GM21528 (cell line): ENCODE data around the gene NACC2.

Experiments used
- ATAC-seq: cut with Tn5 transposase; IDR thresholded peaks from one replicate; pipeline ENCODE4 v1.9.1; 2021; ENCODE audit warnings: mild to moderate bottlenecking, moderate library complexity; ENCODE audit not compliant: unreplicated experiment, low FRiP score

NACC2 gene

GRCh38 chr9:136095070-136096058 lies at the start of gene NACC2:
Gene NACC2, minus strand, starts transcription at chr9:136095289. Its CDS starts 44,768 bp downstream, at chr9:136050521.
- ATAC-seq: no peak

GRCh38 chr9:136144450-136144849 lies 49.4 kb upstream of the NACC2 start:
- no peak for ATAC-seq

- no peak for ATAC-seq
Measured at GRCh38 chr9:136143215-136144001, 48.3 kb upstream of the NACC2 start.

- no peak for ATAC-seq
Measured at GRCh38 chr9:136142859-136143214, 47.7 kb upstream of the NACC2 start.

GRCh38 chr9:136142414-136142796 lies 47.3 kb upstream of the NACC2 start:
- ATAC-seq: no peak

GRCh38 chr9:136141682-136142413 lies 46.8 kb upstream of the NACC2 start:
- ATAC-seq: no peak

GRCh38 chr9:136140966-136141365 lies 45.9 kb upstream of the NACC2 start:
- no peak for ATAC-seq

- ATAC-seq: no peak
Measured at GRCh38 chr9:136140046-136140445, 45.0 kb upstream of the NACC2 start.

GRCh38 chr9:136138566-136138965 lies 43.5 kb upstream of the NACC2 start:
- ATAC-seq: no peak

- no peak for ATAC-seq
Measured at GRCh38 chr9:136137321-136138265, 42.5 kb upstream of the NACC2 start.

- ATAC-seq: no peak
Measured at GRCh38 chr9:136136127-136136925, 41.2 kb upstream of the NACC2 start.

- no peak for ATAC-seq
Measured at GRCh38 chr9:136135326-136136126, 40.4 kb upstream of the NACC2 start.

GRCh38 chr9:136133959-136134484 lies 38.9 kb upstream of the NACC2 start:
- no peak for ATAC-seq

GRCh38 chr9:136133191-136133958 lies 38.3 kb upstream of the NACC2 start:
- no peak for ATAC-seq

GRCh38 chr9:136132512-136133050 lies 37.5 kb upstream of the NACC2 start:
- ATAC-seq: no peak

GRCh38 chr9:136131629-136132511 lies 36.8 kb upstream of the NACC2 start:
- ATAC-seq: no peak
